ENCODE results near the gene AUTS2. TPM values are rescaled to one million over a fixed set of nuclear protein-coding genes. Genes with fewer than 3 reads are reported as not detected.

The AUTS2 gene
- total and polyA plus RNA-seq, 10 of the 15 experiments (the other 5 are each of a cell fraction or from before 2014, with no cell fraction given) = 6.4 to 55.6 (median 21.6) TPM

- no peaks in the 10 kb centered on the region for H3K4me1 ChIP-seq (ENCODE audit: control insufficient read depth, insufficient read depth, low read length)
- no peak for DNase-seq (ENCODE audit: low read depth, low spot score)
- H4K20me1 ChIP-seq (ENCODE audit: control insufficient read depth, insufficient read depth) = no peaks in the 10 kb centered on the region
- no peak for FAIRE-seq
- no peak overlapping the region for H3K9ac ChIP-seq (ENCODE audit: control insufficient read depth, insufficient read depth, low read length)
- no peak overlapping the region for H3K27ac ChIP-seq (ENCODE audit: control insufficient read depth, insufficient read depth)
- ChIA-PET CTCF (interaction anchor here (1.5 kb wide), 1 partner anchor 15 kb away, joined by 3 read pairs; no protein-coding TSS in a partner anchor), POLR2A (no interaction called here), SMC1A (ENCODE audit: uncharacterized antibody, unreplicated experiment) (interaction anchor here (1.2 kb wide), 1 partner anchor 17 kb away, joined by 3 read pairs; no protein-coding TSS in a partner anchor), RAD21 (ENCODE audit: unreplicated experiment) (no interaction called here)
- 51% methylated on average over 9 of the region's 9 CpGs for WGBS (ENCODE audit: insufficient coverage, insufficient replicate concordance, low lambda C conversion rate, missing lambda C conversion rate)
- intact Hi-C loops (cut with micrococcal nuclease; ENCODE audit: unreplicated experiment) (no loop called here), in situ Hi-C loops (cut with MboI) (no loop called here)
- H3K36me3 ChIP-seq (ENCODE audit: control insufficient read depth in 2 of 2, insufficient read depth in 2 of 2, low read length in 1 of 2) = no peaks in the 10 kb centered on the region
- TF ChIP-seq EP300 (IDR thresholded peaks at IDR 0.05; ENCODE audit: borderline replicate concordance in 1 of 2, control insufficient read depth in 1 of 2, low read depth in 2 of 2, low read length in 2 of 2) (no peak), BCLAF1 (IDR thresholded peaks at IDR 0.05) (no peak), ATF7 (IDR thresholded peaks at IDR 0.05; ENCODE audit: low read depth) (no peak), RB1 (IDR thresholded peaks at IDR 0.05; ENCODE audit: borderline replicate concordance) (no peak), JUNB (IDR thresholded peaks at IDR 0.05) (no peak), RBBP5 (conservative IDR thresholded peaks at IDR 0.05) (no peak), RELB (IDR thresholded peaks at IDR 0.05; ENCODE audit: low read depth) (no peak), SUPT20H (IDR thresholded peaks at IDR 0.05; ENCODE audit: borderline replicate concordance, control insufficient read depth, low read depth, low read length) (no peak), NR2C1 (IDR thresholded peaks at IDR 0.05) (no peak), USF1 (IDR thresholded peaks at IDR 0.05; ENCODE audit: borderline replicate concordance, extremely low read length, insufficient read depth, low read depth, low read length) (no peak), LARP7 (IDR thresholded peaks at IDR 0.05) (no peak), E2F4 (IDR thresholded peaks at IDR 0.05; ENCODE audit: low read depth, low read length) (no peak), KLF5 (IDR thresholded peaks at IDR 0.05; ENCODE audit: partially characterized antibody) (no peak)
- no peak overlapping the region for H3K4me3 ChIP-seq
- H3K27me3 ChIP-seq (replicated peaks in 1 of 2; ENCODE audit: control insufficient read depth in 2 of 2, insufficient read depth in 2 of 2, low read length in 1 of 2) = no peaks in the 10 kb centered on the region
- H2AFZ ChIP-seq (ENCODE audit: control insufficient read depth, low read depth, low read length) = no peak overlapping the region
- H3K79me2 ChIP-seq (ENCODE audit: control insufficient read depth, insufficient read depth, low read length) = no peaks in the 10 kb centered on the region
- ATAC-seq = no peak
- no peaks in the 10 kb centered on the region for H3K9me3 ChIP-seq (replicated peaks; ENCODE audit: control insufficient read depth, insufficient read depth, low read length)
- no TSS peak for BruUV-seq (replicated peaks)
- no peak overlapping the region for H3K4me2 ChIP-seq (ENCODE audit: control insufficient read depth, insufficient read depth)
These were observed 782.2 kb downstream of the AUTS2 start for GRCh38 chr7:70380421-70381015.

Data from GM12878 (cell line).